HepG2 (cell line): Measurements from ENCODE around the gene HEXD. TPM values are rescaled to one million over a fixed set of nuclear protein-coding genes. Genes with fewer than 3 reads are reported as not detected.

Source experiments
- ARID5B ChIP-seq: IDR thresholded peaks from 2 replicates; pipeline ENCODE4 v1.4.0; 2020; ENCODE audit warnings: mild to moderate bottlenecking, missing genetic modification reagents
- CSRNP1 ChIP-seq: sonication (generic); formaldehyde crosslinking; IDR thresholded peaks from 2 replicates; pipeline ENCODE4 v1.8.1; 2023; ENCODE audit warnings: mild to moderate bottlenecking, missing genetic modification reagents
- DZIP1 ChIP-seq: sonication (generic); formaldehyde crosslinking; IDR thresholded peaks from 2 replicates; pipeline ENCODE4 v1.5.0; 2020; ENCODE audit warnings: mild to moderate bottlenecking, missing genetic modification reagents
- GTF3A ChIP-seq: sonication (generic); formaldehyde crosslinking; conservative IDR thresholded peaks from 2 replicates; pipeline ENCODE4 v1.4.0; 2020; ENCODE audit warnings: mild to moderate bottlenecking, missing genetic modification reagents
- HHEX ChIP-seq: IDR thresholded peaks from 2 replicates; pipeline ENCODE4 v1.6.1; 2016; ENCODE audit warnings: control low read depth
- IRX3 ChIP-seq: sonication (generic); formaldehyde crosslinking; IDR thresholded peaks from 2 replicates; pipeline ENCODE4 v1.8.1; 2023; ENCODE audit warnings: mild to moderate bottlenecking, low read depth, missing genetic modification reagents, borderline replicate concordance
- MTF2 ChIP-seq: sonication (generic); formaldehyde crosslinking; IDR thresholded peaks from 2 replicates; pipeline ENCODE4 v1.5.0; 2020; ENCODE audit warnings: missing genetic modification reagents, borderline replicate concordance
- NFE2L2 ChIP-seq: fragments of 150-350 bp; IDR thresholded peaks from 2 replicates; pipeline ENCODE4 v1.6.1; 2014; ENCODE audit warnings: low read length
- NR2F6 ChIP-seq, 2 experiments: IDR thresholded peaks; 2 replicates each; pipeline ENCODE4 v1.6.1; 2016; ENCODE audit warnings: antibody characterized with exemption in 1 of 2, mild to moderate bottlenecking in 1 of 2
- RXRA ChIP-seq: sonication (generic); formaldehyde crosslinking; IDR thresholded peaks from 2 replicates; pipeline ENCODE4 v1.5.1; 2020; ENCODE audit warnings: missing genetic modification reagents
- SPEN ChIP-seq: sonication (generic); formaldehyde crosslinking; IDR thresholded peaks from 2 replicates; pipeline ENCODE4 v1.5.1; 2020; ENCODE audit warnings: low read depth, mild to moderate bottlenecking, missing genetic modification reagents
- TFAP4 ChIP-seq: sonication (generic); IDR thresholded peaks from 2 replicates; pipeline ENCODE4 v1.6.1; 2016; ENCODE audit warnings: low read depth, borderline replicate concordance
- ZBTB38 ChIP-seq: sonication (generic); formaldehyde crosslinking; IDR thresholded peaks from 2 replicates; pipeline ENCODE4 v1.5.1; 2020; ENCODE audit warnings: mild to moderate bottlenecking, missing genetic modification reagents
- ZNF12 ChIP-seq: sonication (generic); formaldehyde crosslinking; IDR thresholded peaks from 2 replicates; pipeline ENCODE4 v1.5.0; 2020; ENCODE audit warnings: missing genetic modification reagents
- ZNF292 ChIP-seq: sonication (generic); formaldehyde crosslinking; IDR thresholded peaks from 2 replicates; pipeline ENCODE4 v1.8.1; 2022; ENCODE audit warnings: mild to moderate bottlenecking, low read depth, missing genetic modification reagents, borderline replicate concordance
- ZNF670 ChIP-seq: sonication (generic); formaldehyde crosslinking; IDR thresholded peaks from 2 replicates; pipeline ENCODE4 v1.8.0; 2022; ENCODE audit warnings: mild to moderate bottlenecking, missing genetic modification reagents, borderline replicate concordance
- ZSCAN25 ChIP-seq: sonication (generic); formaldehyde crosslinking; IDR thresholded peaks from 2 replicates; pipeline ENCODE4 v1.8.0; 2022; ENCODE audit warnings: mild to moderate bottlenecking, missing genetic modification reagents
- ZSCAN29 ChIP-seq: sonication (generic); formaldehyde crosslinking; conservative IDR thresholded peaks from 2 replicates; pipeline ENCODE4 v1.4.0; 2020; ENCODE audit warnings: mild to moderate bottlenecking, missing genetic modification reagents
- polyA plus RNA-seq, 8 experiments: library from polyadenylated mRNA; depleted of rRNA in 3 of 8; stranded (reverse) in 7 of 8; unstranded in 1 of 8; fragments of >200 nt; fragmentation: Illumina TruSeq in 4 of 8; extraction: Trizol in 4 of 8; gene quantifications; 2 replicates each; pipeline versions ENCODE4 v1.2.1 to v1.2.3, GENCODE V29; 2011 to 2016; ENCODE audit warnings: low read depth in 4 of 8, missing spikeins in 1 of 8, mixed read lengths in 1 of 8; ENCODE audit not compliant: insufficient read depth in 1 of 8
- total RNA-seq, 5 experiments: library from RNA; depleted of rRNA; stranded (reverse); fragments of >200 nt; fragmentation: Illumina TruSeq; extraction: Trizol; gene quantifications; 2 replicates each; pipeline ENCODE4 v1.2.3, GENCODE V29; 2016; ENCODE audit warnings: low read depth in 1 of 5

The HEXD gene
- total and polyA plus RNA-seq, 2 of the 13 experiments (the other 11 are each of a cell fraction or from before 2014, with no cell fraction given): 22.3 to 41.8 TPM

- TF ChIP-seq CSRNP1 (CRISPR knock-in tag): peak; percentile 93
- peak; percentile 71 for TF ChIP-seq ZNF12 (CRISPR knock-in tag)
- no peak for TF ChIP-seq HHEX (CRISPR knock-in tag)
- TF ChIP-seq ZSCAN29: peak; percentile 77; the same call in 1 of the 2 replicates
- TF ChIP-seq ZSCAN25 (CRISPR knock-in tag): peak; percentile 79
- TF ChIP-seq MTF2 (CRISPR knock-in tag): no peak
- peak; percentile 71 for TF ChIP-seq TFAP4
- peak; percentile 85; the same call in 1 of the 2 replicates for TF ChIP-seq ZNF292 (CRISPR knock-in tag)
- TF ChIP-seq ZNF670 (CRISPR knock-in tag): peak; percentile 83; the same call in 1 of the 2 replicates
- TF ChIP-seq DZIP1 (CRISPR knock-in tag): peak; percentile 93
- TF ChIP-seq ZBTB38 (CRISPR knock-in tag): peak; percentile 93
- peak; percentile 73 for TF ChIP-seq ARID5B (CRISPR knock-in tag)
- TF ChIP-seq GTF3A (CRISPR knock-in tag): no peak
- TF ChIP-seq NFE2L2: no peak
- TF ChIP-seq RXRA (CRISPR knock-in tag): peak; percentile 71
- TF ChIP-seq NR2F6 (IDR thresholded peaks at IDR 0.05): peak; percentile 32; the same call in 1 of the 2 replicates
- TF ChIP-seq NR2F6 (CRISPR knock-in tag; IDR thresholded peaks at IDR 0.05): peak; percentile 77
- peak; percentile 96; the same call in 1 of the 2 replicates for TF ChIP-seq IRX3 (CRISPR knock-in tag)
- TF ChIP-seq SPEN: peak; percentile 74; the same call in 1 of the 2 replicates
Observed at GRCh38 chr17:82370471-82371332, 47.4 kb upstream of the HEXD start (continued).
